Activated T-cell treated with anti-CD3 and anti-CD28 coated beads, Interleukin-2, amount 50 U/mL, for 24 hours (primary cell): ENCODE results near the gene PIK3R3.

ENCODE experiments used
- DNase-seq: peaks from one replicate; pipeline ENCODE4 v3.0.0-alpha.2; 2020
- H3K27ac Mint-ChIP-seq: 2 replicates; pipeline ENCODE4 v1.8.0; 2020; ENCODE audit warnings: mild to moderate bottlenecking, mixed read lengths
- H3K27me3 Mint-ChIP-seq: 2 replicates; pipeline ENCODE4 v1.8.0; 2020; ENCODE audit warnings: mixed read lengths
- H3K36me3 Mint-ChIP-seq: 2 replicates; pipeline ENCODE4 v1.8.0; 2020; ENCODE audit warnings: low read depth, mixed read lengths
- H3K4me1 Mint-ChIP-seq: 2 replicates; pipeline ENCODE4 v1.8.0; 2020; ENCODE audit warnings: low read depth, mixed read lengths
- H3K4me3 Mint-ChIP-seq: 2 replicates; pipeline ENCODE4 v1.8.0; 2020; ENCODE audit warnings: mild to moderate bottlenecking, moderate library complexity, mixed read lengths
- H3K9me3 Mint-ChIP-seq: 2 replicates; pipeline ENCODE4 v1.8.0; 2020; ENCODE audit warnings: mixed read lengths

Gene PIK3R3

GRCh38 chr1:45998020-45998617, 134.3 kb downstream of the PIK3R3 start:
- Mint-ChIP-seq H3K36me3 (peaks cover 15% of the 10 kb centered on the region), H3K27me3 (no peaks in the 10 kb centered on the region), H3K4me1 (no peaks in the 10 kb centered on the region), H3K9me3 (no peaks in the 10 kb centered on the region), H3K4me3 (no peak overlapping the region), H3K27ac (no peak overlapping the region)
- no peak for DNase-seq

GRCh38 chr1:45995298-45995697, 137.1 kb downstream of the PIK3R3 start:
- DNase-seq, result no peak
- Mint-ChIP-seq H3K9me3 (peaks cover 2% of the 10 kb centered on the region), H3K4me1 (no peaks in the 10 kb centered on the region), H3K27me3 (no peaks in the 10 kb centered on the region), H3K4me3 (no peak overlapping the region), H3K27ac (no peak overlapping the region), H3K36me3 (peaks cover 16% of the 10 kb centered on the region)

- Mint-ChIP-seq H3K9me3 (peaks cover 2% of the 10 kb centered on the region), H3K36me3 (peaks cover 9% of the 10 kb centered on the region), H3K4me1 (no peaks in the 10 kb centered on the region), H3K27ac (no peak overlapping the region), H3K4me3 (no peak overlapping the region), H3K27me3 (no peaks in the 10 kb centered on the region)
- no peak for DNase-seq
Observed at GRCh38 chr1:45994423-45994822, 138.0 kb downstream of the PIK3R3 start.
